GM23248 (cell line): ENCODE results near the gene TSPAN17. TPM values are rescaled to one million over a fixed set of nuclear protein-coding genes. Genes with fewer than 3 reads are reported as not detected.

Source experiments
- DNase-seq: peaks from one replicate; pipeline ENCODE4 v3.0.0-alpha.2; 2015
- H2AFZ ChIP-seq: fragments of 200-600 bp; sonication (generic); 2 replicates; pipeline ENCODE4 v1.6.1; 2016; ENCODE audit warnings: antibody characterized with exemption
- H3F3A ChIP-seq: fragments of 200-600 bp; sonication (generic); 2 replicates; pipeline ENCODE4 v1.6.1; 2016; ENCODE audit warnings: mild to moderate bottlenecking, antibody characterized with exemption, mixed run types; ENCODE audit not compliant: insufficient read depth
- H3K27ac ChIP-seq: fragments of 200-600 bp; sonication (generic); 2 replicates; pipeline ENCODE4 v1.5.1; 2016; ENCODE audit warnings: mild to moderate bottlenecking
- H3K27me3 ChIP-seq: fragments of 200-600 bp; sonication (generic); replicated peaks from 2 replicates; pipeline ENCODE4 v1.6.1; 2016; ENCODE audit warnings: mild to moderate bottlenecking; ENCODE audit not compliant: insufficient read depth
- H3K36me3 ChIP-seq: fragments of 200-600 bp; sonication (generic); 2 replicates; pipeline ENCODE4 v1.6.1; 2016; ENCODE audit warnings: low read depth, mild to moderate bottlenecking
- H3K4me1 ChIP-seq: fragments of 200-600 bp; sonication (generic); 2 replicates; pipeline ENCODE4 v1.6.1; 2016; ENCODE audit warnings: mild to moderate bottlenecking; ENCODE audit not compliant: insufficient read depth
- H3K4me2 ChIP-seq: fragments of 200-600 bp; sonication (generic); one replicate; pipeline ENCODE4 v1.6.1; 2016; ENCODE audit warnings: mild to moderate bottlenecking; ENCODE audit not compliant: unreplicated experiment
- H3K4me3 ChIP-seq: fragments of 200-600 bp; sonication (generic); 2 replicates; pipeline ENCODE4 v1.5.1; 2016; ENCODE audit warnings: mild to moderate bottlenecking
- H3K79me2 ChIP-seq: fragments of 200-600 bp; sonication (generic); 2 replicates; pipeline ENCODE4 v1.6.1; 2016; ENCODE audit warnings: mild to moderate bottlenecking; ENCODE audit not compliant: insufficient read depth
- H3K9ac ChIP-seq: fragments of 200-600 bp; sonication (generic); 2 replicates; pipeline ENCODE4 v1.6.1; 2016; ENCODE audit warnings: mild to moderate bottlenecking
- H3K9me2 ChIP-seq: fragments of 200-600 bp; sonication (generic); 2 replicates; pipeline ENCODE4 v1.6.1; 2016; ENCODE audit warnings: mixed run types, mild to moderate bottlenecking, moderate library complexity; ENCODE audit not compliant: insufficient read depth
- H3K9me3 ChIP-seq: fragments of 200-600 bp; sonication (generic); one replicate; pipeline ENCODE4 v1.6.1; 2017; ENCODE audit warnings: low read depth
- H4K20me1 ChIP-seq: fragments of 200-600 bp; sonication (generic); 2 replicates; pipeline ENCODE4 v1.6.0; 2016; ENCODE audit not compliant: insufficient read depth
- EZH2 ChIP-seq: fragments of 200-600 bp; sonication (generic); IDR thresholded peaks from 2 replicates; pipeline ENCODE4 v1.6.1; 2018; ENCODE audit warnings: antibody characterized with exemption, mild to moderate bottlenecking; ENCODE audit not compliant: insufficient read depth, poor library complexity, severe bottlenecking
- EZH2phosphoT487 ChIP-seq: fragments of 200-600 bp; sonication (generic); IDR thresholded peaks from 2 replicates; pipeline ENCODE4 v1.6.1; 2018; ENCODE audit warnings: antibody characterized with exemption, moderate library complexity, mild to moderate bottlenecking, low read depth; ENCODE audit not compliant: insufficient read depth
- WGBS, 2 experiments: methylation state at CpG; one replicate each; pipeline ENCODE4 v1.1.6; 2015 to 2017; ENCODE audit warnings: low lambda C conversion rate in 2 of 2, low coverage in 1 of 2; ENCODE audit errors: missing lambda C conversion rate in 2 of 2; 5-methylcytosine and 5-hydroxymethylcytosine counted together
- in situ Hi-C: fragments of 300-500 bp; cut with MboI; formaldehyde crosslinking; loops from 2 replicates; pipeline ENCODE4 v1.15.0; 2020
- polyA plus RNA-seq: library from polyadenylated mRNA; unstranded; fragments of >200 nt; fragmentation: Nextera tagmentation; extraction: Ambion mirVana; gene quantifications from 2 replicates; pipeline ENCODE4 v1.2.1, GENCODE V29; 2016
- total RNA-seq: library from RNA; depleted of rRNA; stranded (reverse); fragments of >200 nt; shearing (Covaris generic); gene quantifications from 2 replicates; pipeline ENCODE4 v1.2.3, GENCODE V29; 2014

The TSPAN17 gene
- total and polyA plus RNA-seq, 2 experiments from 2014 or later, result 29.9 to 41.2 TPM

- no peaks in the 10 kb centered on the region for H3K79me2 ChIP-seq
- no peaks in the 10 kb centered on the region for H3K9me2 ChIP-seq
- TF ChIP-seq EZH2phosphoT487 (no peak), EZH2 (peak; percentile 63)
- 37 to 38% methylated on average over 46 to 58 of the region's 59 CpGs for WGBS, 2 experiments
- H3K9me3 ChIP-seq, result no peaks in the 10 kb centered on the region
- H3K4me2 ChIP-seq, result peak overlapping the region; percentile 53
- no peak overlapping the region for H2AFZ ChIP-seq
- no peaks in the 10 kb centered on the region for H4K20me1 ChIP-seq
- no peak overlapping the region for H3K27ac ChIP-seq
- H3K9ac ChIP-seq, result no peak overlapping the region
- in situ Hi-C loops, result no loop called here
- H3K27me3 ChIP-seq, result peaks cover 15% of the 10 kb centered on the region
- H3K36me3 ChIP-seq, result no peaks in the 10 kb centered on the region
- H3K4me3 ChIP-seq, result peak overlapping the region; percentile 12; the same call in 1 of the 2 replicates
- no peak for DNase-seq
- no peaks in the 10 kb centered on the region for H3F3A ChIP-seq
- peaks cover 9% of the 10 kb centered on the region for H3K4me1 ChIP-seq
These were observed 27.5 kb upstream of the TSPAN17 start for GRCh38 chr5:176619569-176620332.

GRCh38 chr5:176620333-176620981 lies 26.8 kb upstream of the TSPAN17 start:
- Histone ChIP-seq H3K36me3 (no peaks in the 10 kb centered on the region), H3K4me1 (peaks cover 2% of the 10 kb centered on the region), H3K27ac (no peak overlapping the region), H3K9me2 (no peaks in the 10 kb centered on the region), H3K9me3 (no peaks in the 10 kb centered on the region), H3K27me3 (peaks cover 15% of the 10 kb centered on the region), H4K20me1 (no peaks in the 10 kb centered on the region), H2AFZ (no peak overlapping the region), H3K4me3 (peak overlapping the region; percentile 12; the same call in 1 of the 2 replicates), H3F3A (no peaks in the 10 kb centered on the region), H3K4me2 (peak overlapping the region; percentile 53), H3K79me2 (no peaks in the 10 kb centered on the region), H3K9ac (no peak overlapping the region)
- TF ChIP-seq EZH2, result no peak
- TF ChIP-seq EZH2phosphoT487, result no peak
- 32 to 45% methylated on average over 22 to 32 of the region's 32 CpGs for WGBS, 2 experiments
- in situ Hi-C loops, result no loop called here
- peak; percentile 24 for DNase-seq

- 62 to 64% methylated on average over 13 of the region's 13 CpGs for WGBS, 2 experiments
- Histone ChIP-seq H3K27me3 (peaks cover 15% of the 10 kb centered on the region), H3K79me2 (no peaks in the 10 kb centered on the region), H3K4me1 (no peaks in the 10 kb centered on the region), H3K27ac (no peak overlapping the region), H2AFZ (no peak overlapping the region), H3K36me3 (no peaks in the 10 kb centered on the region), H3K4me3 (no peak overlapping the region), H3F3A (no peaks in the 10 kb centered on the region), H4K20me1 (no peaks in the 10 kb centered on the region), H3K9me3 (no peaks in the 10 kb centered on the region), H3K4me2 (no peak overlapping the region), H3K9ac (no peak overlapping the region), H3K9me2 (no peaks in the 10 kb centered on the region)
- in situ Hi-C loops, result no loop called here
- DNase-seq, result no peak
- no peak for TF ChIP-seq EZH2phosphoT487
- TF ChIP-seq EZH2, result no peak
These were observed 25.6 kb upstream of the TSPAN17 start for GRCh38 chr5:176621661-176622079.

- 63 to 72% methylated on average over 4 of the region's 4 CpGs for WGBS, 2 experiments
- Histone ChIP-seq H3K79me2 (no peaks in the 10 kb centered on the region), H2AFZ (no peak overlapping the region), H3K4me1 (no peaks in the 10 kb centered on the region), H3K9ac (no peak overlapping the region), H4K20me1 (no peaks in the 10 kb centered on the region), H3F3A (no peaks in the 10 kb centered on the region), H3K9me3 (no peaks in the 10 kb centered on the region), H3K27me3 (peaks cover 20% of the 10 kb centered on the region), H3K4me2 (no peak overlapping the region), H3K9me2 (no peaks in the 10 kb centered on the region), H3K4me3 (no peak overlapping the region), H3K36me3 (no peaks in the 10 kb centered on the region), H3K27ac (no peak overlapping the region)
- in situ Hi-C loops, result no loop called here
- DNase-seq, result no peak
- TF ChIP-seq EZH2phosphoT487 (no peak), EZH2 (no peak)
These were observed 23.1 kb upstream of the TSPAN17 start for GRCh38 chr5:176624142-176624541.
